GM13977 (cell line): ENCODE results near the gene SH3RF3.

Experiments
- DNase-seq: peaks from one replicate; pipeline ENCODE4 v3.0.0; 2012; ENCODE audit warnings: low spot score
- CTCF ChIP-seq: IDR thresholded peaks from 2 replicates; pipeline ENCODE4 v1.5.1; 2012; ENCODE audit warnings: mild to moderate bottlenecking, control low read depth; ENCODE audit not compliant: insufficient read depth; ENCODE audit errors: extremely low read depth, missing control alignments
- in situ Hi-C: fragments of 300-500 bp; cut with MboI; formaldehyde crosslinking; loops from one replicate; pipeline ENCODE4 v1.12.0; 2022; ENCODE audit warnings: low sequenced_read_pairs, low pct_unique_long_range_greater_than_20kb, mixed read lengths, inconsistent platforms; ENCODE audit not compliant: unreplicated experiment

Gene SH3RF3

GRCh38 chr2:109517118-109517889 is 388.3 kb downstream of the SH3RF3 start:
- TF ChIP-seq CTCF: no peak
- DNase-seq: no peak
- in situ Hi-C loops: no loop called here

GRCh38 chr2:109519513-109519912 is 390.5 kb downstream of the SH3RF3 start:
- in situ Hi-C loops: no loop called here
- TF ChIP-seq CTCF: no peak
- no peak for DNase-seq

- in situ Hi-C loops: no loop called here
- DNase-seq: no peak
These were observed 392.4 kb downstream of the SH3RF3 start for GRCh38 chr2:109521233-109522062.

GRCh38 chr2:109522063-109522374 is 393.0 kb downstream of the SH3RF3 start:
- TF ChIP-seq CTCF: no peak
- DNase-seq: no peak
- in situ Hi-C loops: no loop called here

More at GRCh38 chr2:109521233-109522062, 392.4 kb downstream of the SH3RF3 start:
- TF ChIP-seq CTCF: no peak

- in situ Hi-C loops: no loop called here
- DNase-seq: no peak
- no peak for TF ChIP-seq CTCF
These were observed 394.1 kb downstream of the SH3RF3 start for GRCh38 chr2:109523121-109523520.

GRCh38 chr2:109523536-109524361 is 394.7 kb downstream of the SH3RF3 start:
- in situ Hi-C loops: no loop called here
- TF ChIP-seq CTCF: no peak
- DNase-seq: no peak
